HG02763 (cell line): ENCODE measurements around the gene SH3GLB2.
"Not testable (repeated sequence)": the region's sequence is repeated elsewhere in the genome, so short reads cannot be mapped to it uniquely, and the experiment has no call there.

Source experiments
- ATAC-seq: cut with Tn5 transposase; IDR thresholded peaks from one replicate; pipeline ENCODE4 v1.9.1; 2021; ENCODE audit warnings: mild to moderate bottlenecking, moderate library complexity; ENCODE audit not compliant: unreplicated experiment

The SH3GLB2 gene

GRCh38 chr9:129004173-129004572 is 24.0 kb downstream of the SH3GLB2 start:
- not testable (repeated sequence) for ATAC-seq

GRCh38 chr9:129002992-129003391 is 25.1 kb downstream of the SH3GLB2 start:
- no peak for ATAC-seq

DNA sequence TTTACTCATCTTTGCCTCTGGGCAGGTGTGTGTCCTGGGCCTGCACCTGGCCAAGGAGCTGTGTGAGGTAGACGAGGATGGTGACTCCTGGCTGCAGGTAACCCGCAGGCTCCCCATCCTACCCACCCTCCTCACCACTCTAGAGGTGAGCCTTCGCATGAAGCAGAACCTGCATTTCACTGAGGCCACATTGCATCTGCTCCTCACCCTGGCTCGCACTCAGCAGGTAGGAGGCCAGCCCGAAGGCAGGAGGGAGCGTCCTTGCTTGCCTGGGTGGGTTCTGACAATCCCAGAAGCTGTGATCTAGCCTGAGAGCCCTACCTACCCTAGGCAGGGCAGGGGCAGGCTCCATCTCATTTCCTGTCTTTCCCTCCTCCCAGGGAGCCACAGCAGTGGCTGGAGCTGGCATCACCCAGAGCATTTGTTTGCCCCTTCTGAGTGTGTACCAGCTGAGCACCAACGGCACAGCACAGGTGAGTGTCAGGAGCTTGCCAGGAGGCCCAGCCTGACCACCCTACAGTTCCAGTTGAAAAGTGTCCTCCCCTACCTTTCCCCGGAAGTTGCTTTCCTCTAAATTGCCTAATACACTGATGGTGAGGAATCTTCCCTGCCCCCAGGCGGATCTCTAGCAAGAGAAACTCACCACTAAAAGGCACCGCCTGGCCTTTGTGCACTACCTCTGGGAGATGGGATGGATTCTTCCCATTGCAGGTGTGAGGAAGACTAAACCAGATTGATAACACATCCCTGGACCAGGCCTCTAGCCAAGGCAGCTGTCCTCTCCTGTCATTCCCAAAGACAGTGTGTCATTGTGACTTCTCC is 26.4 kb downstream of the SH3GLB2 start:
- no peak for ATAC-seq

- no peak for ATAC-seq
Measured at GRCh38 chr9:128999581-129000206, 28.4 kb downstream of the SH3GLB2 start.

- ATAC-seq: no peak
Measured at GRCh38 chr9:128998462-128998861, 29.7 kb downstream of the SH3GLB2 start.

DNA sequence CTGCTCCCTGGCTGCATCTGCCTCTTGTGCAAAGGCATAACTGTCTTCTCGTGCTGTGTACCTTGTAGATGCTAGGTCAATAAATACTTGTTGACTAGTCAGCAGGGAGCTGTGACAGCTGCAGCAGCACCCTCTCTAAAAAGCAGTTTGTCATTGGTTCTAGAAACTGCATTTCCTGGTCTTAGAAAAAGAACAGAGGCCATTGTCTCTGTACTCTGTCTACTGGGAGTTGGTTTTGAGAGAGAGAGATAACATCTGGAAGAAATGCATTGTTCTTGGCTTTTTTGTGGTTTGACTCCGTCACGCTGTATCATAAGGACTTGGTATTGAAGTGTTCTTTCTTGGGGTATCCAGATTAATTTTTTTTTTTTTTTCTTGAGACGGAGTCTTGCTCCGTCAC is 32.3 kb downstream of the SH3GLB2 start:
- no peak for ATAC-seq

GRCh38 chr9:128992995-128993394 is 35.1 kb downstream of the SH3GLB2 start:
- ATAC-seq: no peak

DNA sequence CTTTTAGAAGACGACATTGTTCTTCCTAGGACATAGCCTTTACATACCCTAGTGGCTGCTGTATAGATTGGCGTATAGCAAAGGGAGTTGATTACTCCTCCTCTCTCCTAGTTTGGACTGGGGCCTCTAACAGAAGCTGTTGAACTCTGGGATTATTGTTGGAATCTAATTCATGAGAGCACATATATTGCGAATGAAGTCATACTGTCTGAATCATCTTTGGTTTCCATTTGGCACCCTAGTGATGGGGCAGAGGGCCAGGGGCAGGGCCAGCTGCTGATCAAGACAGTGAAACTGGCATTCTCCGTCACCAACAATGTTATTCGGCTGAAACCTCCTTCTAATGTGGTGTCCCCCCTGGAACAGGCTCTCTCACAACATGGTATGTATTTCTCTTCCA is 40.3 kb downstream of the SH3GLB2 start:
- ATAC-seq: no peak

DNA sequence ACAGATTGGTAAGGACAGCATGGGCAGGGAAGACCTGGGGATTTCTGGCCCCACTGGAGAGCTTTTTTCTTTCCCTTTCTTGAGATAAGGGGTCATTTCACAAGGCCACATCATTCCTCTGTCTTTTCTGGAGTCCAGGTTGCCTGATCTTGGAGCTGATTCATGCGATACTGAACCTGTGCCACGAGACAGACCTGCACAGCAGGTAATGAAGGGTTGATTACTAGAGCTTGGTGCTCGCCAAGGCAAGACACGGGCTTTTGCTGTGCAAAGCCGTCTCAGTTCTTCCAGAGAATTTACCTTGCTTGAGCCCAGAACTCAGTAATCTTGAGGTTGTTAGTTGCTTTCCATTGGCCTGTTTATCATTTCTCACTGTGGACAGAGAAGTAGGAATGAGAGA is 41.5 kb downstream of the SH3GLB2 start:
- ATAC-seq: no peak

DNA sequence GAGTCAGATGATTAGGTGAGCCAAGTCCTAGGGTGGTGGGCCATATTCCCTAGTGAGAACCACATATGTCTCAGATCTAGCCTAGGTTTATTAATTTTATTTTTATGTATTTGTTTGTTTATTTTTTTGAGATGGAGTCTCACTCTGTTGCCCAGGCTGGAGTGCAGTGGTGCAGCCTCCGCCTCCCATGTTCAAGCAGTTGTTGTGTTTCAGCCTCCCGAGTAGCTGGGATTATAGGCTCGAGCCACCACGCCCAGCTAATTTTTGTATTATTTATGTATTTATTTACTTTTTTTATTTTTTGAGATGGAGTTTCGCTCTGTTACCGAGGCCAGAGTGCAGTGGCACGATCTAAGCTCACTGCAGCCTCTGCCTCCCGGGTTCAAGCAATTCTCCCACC is 44.6 kb downstream of the SH3GLB2 start:
- ATAC-seq: no peak

- ATAC-seq: no peak
Measured at GRCh38 chr9:128979111-128979510, 49.0 kb downstream of the SH3GLB2 start.

DNA sequence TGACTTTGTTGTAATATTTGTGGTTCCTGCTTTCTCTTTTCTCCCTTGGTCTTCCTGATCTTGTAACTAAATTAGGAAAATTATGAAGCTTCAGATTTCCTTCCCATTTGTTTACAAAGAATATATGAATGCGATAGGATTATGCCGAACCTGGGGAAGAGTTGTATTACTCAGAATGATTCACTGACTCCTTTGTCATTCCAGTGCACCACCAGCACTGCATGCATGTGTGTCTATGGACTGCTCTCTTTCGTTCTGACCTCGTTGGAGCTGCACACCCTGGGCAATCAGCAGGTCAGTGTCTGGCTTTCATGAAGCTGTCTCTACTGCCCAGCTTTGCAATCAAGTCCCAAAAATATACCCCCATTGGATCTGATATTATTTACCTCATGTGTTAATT is 55.2 kb downstream of the SH3GLB2 start:
- no peak for ATAC-seq

- no peak for ATAC-seq
Measured at GRCh38 chr9:128969491-128969890, 58.6 kb downstream of the SH3GLB2 start.

GRCh38 chr9:128961403-128961802 is 66.7 kb downstream of the SH3GLB2 start:
- ATAC-seq: not testable (repeated sequence)
